A549 (cell line): ENCODE results near the gene FAM20C. TPM values are rescaled to one million over a fixed set of nuclear protein-coding genes. Genes with fewer than 3 reads are reported as not detected.

ENCODE experiments used
- ATAC-seq, 2 experiments: fragments of 200-7000 bp in 1 of 2; fragments of >200 bp in 1 of 2; cut with Nextera tagmentation in 1 of 2; cut with Tn5 transposase in 1 of 2; 3 replicates each; pipeline versions ENCODE4 v1.8.0 to v1.9.1; 2018 to 2020; ENCODE audit warnings: mild to moderate bottlenecking in 1 of 2, moderate library complexity in 1 of 2
- CTCF ChIA-PET: fragments of 300-600 bp; sonication (Branson Sonifier 250); formaldehyde crosslinking; extraction: SDS; loops from one replicate; lab custom pipeline; 2021; ENCODE audit warnings: antibody characterized with exemption, inconsistent platforms; lab: Yijun Ruan, JAX
- POLR2A ChIA-PET: fragments of 350-600 bp; formaldehyde crosslinking; extraction: SDS; loops from one replicate; lab custom pipeline; 2021; ENCODE audit warnings: antibody characterized with exemption, inconsistent platforms; lab: Yijun Ruan, JAX
- DNase-seq, 2 experiments: peaks; one replicate each; pipeline versions ENCODE4 v3.0.0 to v3.0.0-alpha.2; 2011 to 2016; ENCODE audit warnings: low read depth in 1 of 2, low spot score in 1 of 2
- FAIRE-seq: peaks from 2 replicates; lab custom pipeline; 2011; peaks lifted over from hg19 to GRCh38; lab: Jason Lieb, UNC
- H3K27ac ChIP-seq, 2 experiments: fragments of >200 bp; sonication (Bioruptor Twin); formaldehyde crosslinking; 3 replicates each; pipeline ENCODE4 v1.5.1; 2016 to 2017
- H3K4me1 ChIP-seq: fragments of >200 bp; sonication (Bioruptor Twin); formaldehyde crosslinking; 3 replicates; pipeline ENCODE4 v1.6.1; 2016
- H3K4me2 ChIP-seq: fragments of >200 bp; sonication (Bioruptor Twin); formaldehyde crosslinking; 3 replicates; pipeline ENCODE4 v1.6.1; 2016
- H3K4me3 ChIP-seq: fragments of >200 bp; sonication (Bioruptor Twin); formaldehyde crosslinking; 3 replicates; pipeline ENCODE4 v1.5.1; 2016
- H3K9me3 ChIP-seq: fragments of >200 bp; sonication (Bioruptor Twin); formaldehyde crosslinking; 3 replicates; pipeline ENCODE4 v1.6.1; 2016
- CHD4 ChIP-seq: fragments of 200-600 bp; sonication (generic); IDR thresholded peaks from 2 replicates; pipeline ENCODE4 v1.6.1; 2016; ENCODE audit warnings: antibody characterized with exemption, mild to moderate bottlenecking, borderline replicate concordance
- E2F6 ChIP-seq: IDR thresholded peaks from 2 replicates; pipeline ENCODE4 v1.6.1; 2012; ENCODE audit warnings: low read depth, borderline replicate concordance
- ELK1 ChIP-seq: fragments of 150-350 bp; IDR thresholded peaks from 2 replicates; pipeline ENCODE4 v1.6.1; 2014; ENCODE audit warnings: low read depth, mild to moderate bottlenecking, low read length
- HDAC2 ChIP-seq: fragments of 200-600 bp; sonication (generic); IDR thresholded peaks from 2 replicates; pipeline ENCODE4 v1.6.1; 2016
- HOXA7 ChIP-seq: fragments of 250-450 bp; sonication (Bioruptor Pico); IDR thresholded peaks from 2 replicates; pipeline ENCODE4 v1.5.0; 2020; ENCODE audit warnings: mild to moderate bottlenecking, moderate library complexity
- HOXB13 ChIP-seq: fragments of 250-450 bp; sonication (Bioruptor Pico); IDR thresholded peaks from 2 replicates; pipeline ENCODE4 v1.5.0; 2020; ENCODE audit warnings: low read depth, mild to moderate bottlenecking, moderate library complexity
- JUNB ChIP-seq: fragments of >200 bp; sonication (Bioruptor Twin); formaldehyde crosslinking; IDR thresholded peaks from 2 replicates; pipeline ENCODE4 v1.6.1; 2016
- KDM5A ChIP-seq: fragments of 200-600 bp; sonication (generic); IDR thresholded peaks from 2 replicates; pipeline ENCODE4 v1.6.1; 2016; ENCODE audit warnings: antibody characterized with exemption, mild to moderate bottlenecking
- MAFK ChIP-seq: fragments of 450-650 bp; IDR thresholded peaks from 2 replicates; pipeline ENCODE4 v1.6.1; 2014; ENCODE audit not compliant: partially characterized antibody
- MAX ChIP-seq: IDR thresholded peaks from 2 replicates; pipeline ENCODE4 v1.6.1; 2012
- NR3C1 ChIP-seq: fragments of >200 bp; sonication (Bioruptor Twin); formaldehyde crosslinking; IDR thresholded peaks from 3 replicates; pipeline ENCODE4 v1.6.1; 2017
- PHF8 ChIP-seq: fragments of 200-600 bp; sonication (generic); IDR thresholded peaks from 2 replicates; pipeline ENCODE4 v1.6.1; 2016; ENCODE audit warnings: low read depth, mild to moderate bottlenecking, antibody characterized with exemption, moderate library complexity, borderline replicate concordance
- POLR2A ChIP-seq: IDR thresholded peaks from 2 replicates; pipeline ENCODE4 v1.6.1; 2012; ENCODE audit warnings: mild to moderate bottlenecking, low read length
- RAD21 ChIP-seq, 2 experiments: fragments of >200 bp in 1 of 2; sonication (Bioruptor Twin) in 1 of 2; formaldehyde crosslinking in 1 of 2; IDR thresholded peaks in 1 of 2; conservative IDR thresholded peaks in 1 of 2; 2 replicates in 1 of 2; 3 replicates in 1 of 2; pipeline ENCODE4 v1.6.1; 2012 to 2018; ENCODE audit warnings: inconsistent platforms in 1 of 2
- RARB ChIP-seq: fragments of 250-450 bp; sonication (Bioruptor Pico); IDR thresholded peaks from 2 replicates; pipeline ENCODE4 v1.8.0; 2021; ENCODE audit warnings: mild to moderate bottlenecking, moderate library complexity
- REST ChIP-seq: fragments of 200-600 bp; sonication (generic); IDR thresholded peaks from 2 replicates; pipeline ENCODE4 v1.6.1; 2016; ENCODE audit warnings: antibody characterized with exemption, mild to moderate bottlenecking, moderate library complexity
- TFCP2L1 ChIP-seq: fragments of 250-450 bp; sonication (Bioruptor Pico); IDR thresholded peaks from 2 replicates; pipeline ENCODE4 v1.5.0; 2021; ENCODE audit warnings: mild to moderate bottlenecking
- TP53 ChIP-seq: fragments of 250-450 bp; sonication (Bioruptor Pico); IDR thresholded peaks from 2 replicates; pipeline ENCODE4 v1.5.0; 2021; ENCODE audit warnings: mild to moderate bottlenecking, moderate library complexity
- USF2 ChIP-seq: fragments of 450-650 bp; IDR thresholded peaks from 2 replicates; pipeline ENCODE4 v1.6.1; 2014; ENCODE audit warnings: antibody characterized with exemption
- ZFP36 ChIP-seq: fragments of 450-650 bp; IDR thresholded peaks from 2 replicates; pipeline ENCODE4 v1.6.1; 2014; ENCODE audit warnings: borderline replicate concordance; ENCODE audit not compliant: partially characterized antibody
- ZSCAN20 ChIP-seq: fragments of 250-450 bp; sonication (Bioruptor Pico); IDR thresholded peaks from 2 replicates; pipeline ENCODE4 v1.8.0; 2022; ENCODE audit warnings: mild to moderate bottlenecking, moderate library complexity
- WGBS: methylation state at CpG from one replicate; pipeline ENCODE4 v1.1.6; 2017; ENCODE audit errors: missing lambda C conversion rate; 5-methylcytosine and 5-hydroxymethylcytosine counted together
- polyA plus RNA-seq, 4 experiments: library from polyadenylated mRNA; depleted of rRNA in 3 of 4; stranded (reverse); fragments of >200 nt; fragmentation: RNase III in 1 of 4; extraction: RNeasy Plus Mini Kit Qiagen cat#74134 plus additional on column Dnase treatment in 1 of 4; gene quantifications; 2 replicates in 3 of 4; 3 replicates in 1 of 4; pipeline ENCODE4 v1.2.3, GENCODE V29; 2011 to 2017

The FAM20C gene
- polyA plus RNA-seq, 2 of the 4 experiments (the other 2 are of a cell fraction) = 5.6 to 20.3 TPM

- TF ChIP-seq RAD21 (conservative IDR thresholded peaks at IDR 0.05 in 1 of 2, IDR thresholded peaks at IDR 0.05 in 1 of 2) = no peak
- no peak for TF ChIP-seq PHF8
- no peak for TF ChIP-seq KDM5A
- no peak for TF ChIP-seq CHD4
- no peak for TF ChIP-seq TFCP2L1 (CRISPR knock-in tag)
- WGBS = 83% methylated on average over 19 of the region's 19 CpGs
- ChIA-PET POLR2A (interaction anchor here (0.6 kb wide), 1 partner anchor 660 kb away, joined by 6 read pairs; no protein-coding TSS in a partner anchor), CTCF (no interaction called here)
- H3K27ac ChIP-seq = no peak overlapping the region
- FAIRE-seq (no peak), ATAC-seq (no peak), DNase-seq (no peak)
- H3K4me2 ChIP-seq = no peak overlapping the region
- H3K9me3 ChIP-seq = no peaks in the 10 kb centered on the region
- peaks cover 16% of the 10 kb centered on the region for H3K4me1 ChIP-seq
- no peak overlapping the region for H3K4me3 ChIP-seq
Measured at GRCh38 chr7:152702-153391, 39.5 kb upstream of the FAM20C start.

GRCh38 chr7:153604-154003 lies 38.8 kb upstream of the FAM20C start:
- ATAC-seq (no peak), DNase-seq (no peak), FAIRE-seq (no peak)
- Histone ChIP-seq H3K4me3 (no peak overlapping the region), H3K4me2 (no peak overlapping the region), H3K4me1 (peaks cover 16% of the 10 kb centered on the region), H3K9me3 (no peaks in the 10 kb centered on the region), H3K27ac (no peak overlapping the region)
- POLR2A ChIA-PET = no interaction called here
- 80% methylated on average over 13 of the region's 13 CpGs for WGBS
- CTCF ChIA-PET = no interaction called here
- TF ChIP-seq NR3C1 (no peak), ZFP36 (no peak), HDAC2 (no peak), MAX (no peak), HOXB13 (CRISPR knock-in tag) (no peak), JUNB (no peak), CHD4 (no peak), ZSCAN20 (CRISPR knock-in tag) (no peak)

- no peaks in the 10 kb centered on the region for H3K9me3 ChIP-seq
- TF ChIP-seq MAFK (no peak), REST (no peak), USF2 (no peak), ELK1 (no peak), E2F6 (no peak), TP53 (CRISPR knock-in tag) (no peak), HOXA7 (CRISPR knock-in tag) (no peak), RARB (CRISPR knock-in tag) (no peak), POLR2A (no peak)
- TF ChIP-seq, all 56 proteins: peak for 0
- H3K4me2 ChIP-seq = no peak overlapping the region
- peaks cover 16% of the 10 kb centered on the region for H3K4me1 ChIP-seq
- no peak for DNase-seq
- no peak overlapping the region for H3K27ac ChIP-seq
- CTCF ChIA-PET = no interaction called here
- no peak for ATAC-seq
- 78% methylated on average over 16 of the region's 20 CpGs for WGBS
- no peak overlapping the region for H3K4me3 ChIP-seq
- POLR2A ChIA-PET = no interaction called here
- FAIRE-seq = no peak
Measured at GRCh38 chr7:154096-154799, 38.1 kb upstream of the FAM20C start.
